Loucy (cell line): ENCODE results near the gene GAB2.

Experiments used
- CTCF ChIP-seq: fragments of 200-600 bp; sonication (generic); conservative IDR thresholded peaks from 2 replicates; pipeline ENCODE4 v1.5.1; 2014; ENCODE audit warnings: mild to moderate bottlenecking, antibody characterized with exemption, low read length
- EZH2phosphoT487 ChIP-seq: fragments of 200-600 bp; IDR thresholded peaks from 2 replicates; pipeline ENCODE4 v1.6.1; 2018; ENCODE audit warnings: antibody characterized with exemption, mild to moderate bottlenecking, moderate library complexity, borderline replicate concordance

GRCh38 chr11:78194490-78194889, 223.1 kb downstream of the GAB2 start:
- TF ChIP-seq CTCF (no peak), EZH2phosphoT487 (no peak)
